COLO668 (cell line): ENCODE results near the gene WFS1.

Source experiments
- DNase-seq: peaks from one replicate; lab custom pipeline; 2025; ENCODE audit not compliant: unreplicated experiment; lab: John Stamatoyannopoulos, UW

Gene WFS1

GRCh38 chr4:6277935-6278800 lies 8.5 kb downstream of the WFS1 start:
- no peak for DNase-seq

DNA sequence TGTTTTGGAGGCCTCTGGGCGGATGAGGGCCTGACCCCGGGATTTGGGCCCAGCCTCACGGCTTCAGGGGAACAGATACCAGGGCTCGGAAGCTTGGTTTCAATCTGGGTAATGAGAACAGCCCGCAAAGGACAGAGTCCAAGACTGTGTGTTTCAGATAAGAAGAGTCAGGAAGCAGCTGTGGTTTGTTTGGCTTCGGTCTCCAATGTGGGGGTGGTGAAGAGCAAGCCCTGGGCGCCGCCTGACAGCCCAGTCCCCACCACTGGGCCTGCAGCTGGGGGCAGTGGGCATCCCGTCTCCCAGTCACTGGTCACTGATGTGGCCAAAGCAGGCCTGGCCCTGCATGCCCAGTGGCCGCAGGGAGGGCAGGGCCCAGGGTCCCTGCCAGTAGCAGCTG lies 9.1 kb downstream of the WFS1 start:
- peak; percentile 16 for DNase-seq

- DNase-seq: no peak
These were observed 10.1 kb downstream of the WFS1 start for GRCh38 chr4:6279582-6280289.

DNA sequence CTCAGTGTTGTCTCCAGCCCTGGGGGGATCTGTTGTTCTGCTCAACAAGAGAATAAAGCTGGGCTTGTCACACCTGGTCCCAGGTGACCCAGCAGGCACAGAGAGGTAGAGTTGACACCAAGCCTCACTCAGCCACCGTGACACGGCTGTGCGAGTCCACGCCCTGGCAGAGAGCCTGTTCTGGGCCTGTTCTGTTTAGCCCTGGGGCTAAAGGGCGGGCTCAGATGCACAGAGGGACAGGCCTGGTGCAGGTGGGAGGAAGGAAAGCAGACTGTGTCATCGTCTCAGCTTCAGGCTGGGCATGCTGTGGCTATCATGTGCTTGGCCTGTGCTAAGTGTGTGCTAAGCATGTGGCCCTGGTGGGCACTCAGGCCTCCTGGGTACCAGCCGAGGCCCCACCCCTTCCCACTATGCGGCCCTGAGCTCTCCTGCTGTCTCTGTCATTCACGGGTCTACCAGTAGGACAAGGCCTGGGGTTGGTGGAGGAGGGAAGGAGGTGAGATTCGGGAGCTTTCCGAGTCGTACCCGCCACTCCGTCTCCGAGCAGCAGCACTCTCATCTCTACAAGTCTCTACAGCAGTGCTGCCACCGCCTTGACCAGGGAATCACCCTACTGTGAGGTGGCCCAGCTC lies 10.8 kb downstream of the WFS1 start:
- peak; percentile 93 for DNase-seq

- no peak for DNase-seq
These were observed 12.0 kb downstream of the WFS1 start for GRCh38 chr4:6281436-6282313.

GRCh38 chr4:6282314-6282771 lies 12.7 kb downstream of the WFS1 start:
- no peak for DNase-seq

DNA sequence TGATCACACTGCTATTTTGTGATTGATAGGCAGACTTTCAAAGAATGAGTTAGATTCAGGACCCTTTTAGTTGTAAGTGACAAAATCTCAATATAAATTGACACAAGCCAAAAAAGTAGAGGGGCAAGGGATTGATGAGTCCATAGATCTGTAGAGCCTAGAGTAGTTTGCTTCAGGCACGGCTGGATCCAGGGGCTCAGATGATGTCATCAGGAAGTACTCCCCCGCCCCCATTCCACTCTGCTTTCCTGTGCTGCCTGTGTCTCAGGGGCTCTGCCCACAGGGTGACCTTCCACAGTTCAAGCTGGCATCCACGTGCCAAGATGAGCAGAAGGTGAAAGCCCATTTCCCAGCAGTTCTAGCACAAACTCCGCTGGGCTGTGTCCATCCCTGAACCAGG lies 13.6 kb downstream of the WFS1 start:
- no peak for DNase-seq

GRCh38 chr4:6287017-6287788 lies 17.6 kb downstream of the WFS1 start:
- DNase-seq: no peak

DNA sequence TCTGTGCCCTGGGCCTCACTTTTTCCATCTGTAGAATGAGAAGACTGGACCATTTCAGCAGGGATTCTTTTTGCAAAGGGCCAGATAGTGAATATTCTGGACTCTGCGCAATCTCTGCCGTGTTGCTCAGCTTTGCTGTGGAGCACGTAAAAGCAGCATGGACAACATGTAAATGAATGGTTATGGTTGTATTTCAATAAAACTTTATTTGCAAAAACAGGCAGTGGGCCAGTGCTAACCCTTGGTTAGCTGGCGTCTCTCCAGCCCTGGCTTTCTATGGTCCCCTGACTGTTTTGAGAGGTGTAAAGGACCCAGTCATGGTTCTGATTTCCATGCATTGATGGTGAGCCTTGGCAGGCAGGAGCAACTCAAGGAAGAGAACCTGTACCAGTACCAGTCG lies 18.7 kb downstream of the WFS1 start:
- DNase-seq: no peak

- no peak for DNase-seq
These were observed 19.2 kb downstream of the WFS1 start for GRCh38 chr4:6288871-6289270.

DNA sequence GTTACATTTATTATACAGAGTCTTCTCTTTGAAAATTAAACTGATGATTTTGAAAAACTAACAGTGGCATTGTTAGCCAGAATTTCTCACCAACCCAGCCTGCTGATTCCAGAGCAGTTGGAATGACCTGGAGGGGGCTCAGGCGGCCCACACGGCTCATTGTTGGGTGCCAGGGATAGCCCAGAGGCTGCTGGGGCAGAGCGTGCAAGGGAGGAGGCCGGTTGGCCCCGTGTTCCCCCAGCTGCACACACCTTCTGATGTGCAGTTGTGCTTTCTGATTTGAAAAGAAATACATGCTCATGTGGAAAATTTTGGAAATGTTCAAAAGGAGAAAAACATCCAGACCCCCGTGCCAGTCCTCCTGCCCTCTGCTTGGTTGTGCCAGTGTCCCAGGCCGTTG lies 20.6 kb downstream of the WFS1 start:
- no peak for DNase-seq

GRCh38 chr4:6290769-6291547 lies 21.3 kb downstream of the WFS1 start:
- no peak for DNase-seq

DNA sequence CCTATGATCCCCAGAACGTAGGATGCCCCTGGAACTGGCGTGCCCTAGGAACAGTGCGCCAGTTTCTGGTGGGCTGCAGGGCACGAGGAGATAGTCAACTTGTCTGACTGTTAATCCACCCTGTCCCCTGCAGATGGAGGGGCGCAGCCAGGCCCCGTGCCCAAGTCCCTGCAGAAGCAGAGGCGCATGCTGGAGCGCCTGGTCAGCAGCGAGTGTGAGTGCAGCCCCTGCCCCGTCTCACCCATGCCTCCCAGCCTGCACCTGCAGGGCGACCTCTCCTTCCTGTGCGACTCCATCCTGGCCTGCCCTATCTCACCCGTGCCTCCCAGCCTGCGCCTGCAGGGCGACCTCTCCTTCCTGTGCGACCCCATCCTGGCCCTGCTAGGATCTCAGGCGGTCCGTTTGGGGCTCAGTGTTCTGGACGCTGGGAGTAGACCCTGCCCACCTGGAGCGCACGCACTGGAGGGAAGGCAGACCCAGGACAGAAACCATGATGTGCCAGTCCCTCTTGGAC lies 22.2 kb downstream of the WFS1 start:
- DNase-seq: no peak

GRCh38 chr4:6292376-6293096 lies 22.9 kb downstream of the WFS1 start:
- DNase-seq: no peak

GRCh38 chr4:6293097-6293445 lies 23.4 kb downstream of the WFS1 start:
- DNase-seq: no peak

GRCh38 chr4:6293661-6294060 lies 24.0 kb downstream of the WFS1 start:
- DNase-seq: no peak

GRCh38 chr4:6294705-6295421 lies 25.2 kb downstream of the WFS1 start:
- no peak for DNase-seq

GRCh38 chr4:6295495-6295894 lies 25.8 kb downstream of the WFS1 start:
- DNase-seq: no peak
